ENCODE results near the gene E4F1. TPM values are rescaled to one million over a fixed set of nuclear protein-coding genes. Genes with fewer than 3 reads are reported as not detected.
"Not testable (repeated sequence)": the region's sequence is repeated elsewhere in the genome, so short reads cannot be mapped to it uniquely, and the experiment has no call there.

Gene E4F1
- total RNA-seq, 1 donor from 2014 or later = 13.6 TPM

DNA sequence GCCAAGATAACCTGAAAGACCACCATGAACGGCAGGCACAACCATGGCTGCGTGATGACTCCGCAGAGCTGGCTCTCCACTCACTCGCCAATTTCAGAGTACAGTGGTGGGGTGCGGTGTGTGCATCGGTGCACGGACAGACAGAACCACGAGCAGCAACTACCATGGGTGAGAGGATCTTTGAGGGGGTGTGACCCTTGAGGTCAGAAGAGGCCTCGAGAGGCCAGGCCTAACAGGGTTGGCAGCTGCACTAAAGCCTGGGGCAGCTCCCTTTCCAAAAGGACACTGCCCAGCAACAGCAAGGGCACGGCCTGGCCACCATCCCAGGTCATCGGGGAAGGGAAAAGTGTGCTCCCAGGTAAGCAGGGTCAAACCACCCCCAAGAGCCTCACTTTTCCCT lies 29.9 kb downstream of the E4F1 start:
- DNase-seq (no peak), ATAC-seq (ENCODE audit: poor library complexity) (no peak)
- intact Hi-C loops (cut with DNase I) = no loop called here

DNA sequence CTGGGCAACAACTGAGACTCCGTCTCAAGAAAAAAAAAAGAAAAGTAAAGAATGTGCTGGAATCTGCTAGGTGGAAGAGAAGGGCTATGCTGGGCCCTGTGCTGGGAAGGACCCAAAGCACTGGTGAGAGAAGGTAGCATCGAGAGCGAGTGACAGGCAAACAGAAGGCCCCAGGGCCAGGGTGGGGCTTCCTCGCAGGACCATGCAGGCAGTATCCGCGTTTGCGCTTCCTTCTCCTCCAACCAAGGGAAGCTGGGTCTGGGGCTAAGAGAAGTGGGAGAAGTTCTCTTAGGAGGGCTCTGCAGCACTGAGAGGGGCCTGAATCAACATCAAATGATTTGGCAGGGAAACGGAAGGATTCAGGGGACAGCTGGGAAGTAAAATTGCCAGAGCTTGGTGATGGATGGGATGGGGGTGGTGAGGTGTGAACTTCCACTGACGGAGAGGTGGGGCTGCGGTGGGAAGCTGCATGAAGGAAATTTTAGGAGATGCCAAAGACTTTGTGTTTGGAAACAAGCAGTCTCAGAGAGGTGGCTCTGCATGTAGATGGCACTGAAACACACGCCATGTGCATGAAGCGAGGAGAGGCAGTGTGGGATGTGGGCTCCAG lies 33.2 kb downstream of the E4F1 start:
- intact Hi-C loops (cut with DNase I) = no loop called here
- DNase-seq = no peak
- ATAC-seq (ENCODE audit: poor library complexity) = no peak

DNA sequence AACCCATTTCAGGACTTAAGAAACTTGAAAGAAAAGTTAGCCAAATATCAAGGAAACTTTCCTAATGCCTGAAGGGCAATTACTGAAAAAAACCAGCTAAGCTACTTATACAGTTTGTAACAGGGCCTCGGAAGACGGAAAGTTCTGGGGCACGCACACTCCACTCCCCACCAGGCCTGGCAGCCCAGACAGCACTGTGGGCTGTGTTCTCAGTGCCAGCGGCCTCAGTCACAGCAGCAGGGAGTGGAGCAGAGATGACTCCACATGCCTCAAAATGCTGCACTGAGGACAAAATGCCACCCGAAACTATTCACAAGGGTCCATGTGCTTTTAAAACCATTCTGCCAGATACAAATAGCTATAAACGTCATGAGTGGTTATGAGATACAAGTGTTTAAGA lies 34.3 kb downstream of the E4F1 start:
- intact Hi-C loops (cut with DNase I) = no loop called here
- DNase-seq (no peak), ATAC-seq (ENCODE audit: poor library complexity) (no peak)

DNA sequence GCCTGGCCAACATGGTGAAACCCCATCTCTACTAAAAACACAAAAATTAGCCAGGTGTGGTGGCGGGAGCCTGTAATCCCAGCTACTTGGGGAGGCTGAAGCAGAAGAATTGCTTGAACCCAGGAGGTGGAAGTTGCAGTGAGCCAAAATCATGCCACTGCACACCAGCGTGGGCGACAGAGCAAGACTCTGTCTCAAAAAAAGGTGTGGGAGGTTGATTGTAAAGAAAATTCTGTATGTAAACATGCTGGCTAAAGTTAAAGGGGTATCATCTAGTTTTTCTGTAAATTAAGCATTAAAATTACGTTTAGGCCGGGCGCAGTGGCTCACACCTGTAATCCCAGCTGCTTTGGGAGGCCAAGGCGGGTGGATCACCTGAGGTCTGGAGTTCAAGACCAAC lies 35.1 kb downstream of the E4F1 start:
- ATAC-seq (ENCODE audit: poor library complexity); DNase-seq; intact Hi-C loops (cut with DNase I): not testable (repeated sequence)

- intact Hi-C loops (cut with DNase I) = no loop called here
- ATAC-seq (ENCODE audit: poor library complexity) (no peak), DNase-seq (no peak)
Observed at GRCh38 chr16:2260250-2260649, 36.9 kb downstream of the E4F1 start.

- not testable (repeated sequence) for ATAC-seq (ENCODE audit: poor library complexity); DNase-seq
Observed at GRCh38 chr16:2263026-2263425, 39.6 kb downstream of the E4F1 start.

GRCh38 chr16:2266887-2267286 lies 43.5 kb downstream of the E4F1 start:
- DNase-seq; ATAC-seq (ENCODE audit: poor library complexity); intact Hi-C loops (cut with DNase I): not testable (repeated sequence)

More at GRCh38 chr16:2263026-2263425, 39.6 kb downstream of the E4F1 start:
- intact Hi-C loops (cut with DNase I) = not testable (repeated sequence)

DNA sequence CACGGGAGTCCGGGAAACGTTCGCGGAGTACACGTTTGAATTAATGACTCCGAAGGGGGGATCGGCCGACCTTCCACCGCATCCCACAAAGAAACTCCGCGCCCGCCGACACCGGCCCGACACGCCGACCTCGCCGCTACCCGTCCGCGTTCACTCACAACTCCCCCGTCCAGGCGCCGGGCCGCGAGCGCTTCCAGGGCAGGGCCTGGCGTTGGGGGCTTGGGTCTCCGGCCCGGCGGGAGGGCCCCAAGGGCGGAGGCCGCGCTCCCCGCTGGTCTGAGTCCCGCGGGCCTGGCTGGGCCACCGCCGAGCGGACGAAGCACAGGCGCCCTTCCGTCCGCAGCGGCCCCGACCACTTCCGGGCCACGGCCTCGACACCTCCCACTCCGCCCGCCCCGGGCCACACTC lies 44.1 kb downstream of the E4F1 start:
- ATAC-seq (ENCODE audit: poor library complexity) = peak; percentile 91
- DNase-seq; intact Hi-C loops (cut with DNase I): not testable (repeated sequence)

- intact Hi-C loops (cut with DNase I) = no loop called here
- peak; percentile 98 for DNase-seq
- peak; percentile 98 for ATAC-seq (ENCODE audit: poor library complexity)
Observed at GRCh38 chr16:2267913-2268666, 44.7 kb downstream of the E4F1 start, which contains the start of gene RNPS1. TSS of gene RNPS1 (minus strand) at chr16:2268126. CDS start at chr16:2264643, 3,483 bp downstream.

- intact Hi-C loops (cut with DNase I) = no loop called here
- no peak for DNase-seq
- no peak for ATAC-seq (ENCODE audit: poor library complexity)
Observed at GRCh38 chr16:2270070-2270462, 46.7 kb downstream of the E4F1 start.

DNA sequence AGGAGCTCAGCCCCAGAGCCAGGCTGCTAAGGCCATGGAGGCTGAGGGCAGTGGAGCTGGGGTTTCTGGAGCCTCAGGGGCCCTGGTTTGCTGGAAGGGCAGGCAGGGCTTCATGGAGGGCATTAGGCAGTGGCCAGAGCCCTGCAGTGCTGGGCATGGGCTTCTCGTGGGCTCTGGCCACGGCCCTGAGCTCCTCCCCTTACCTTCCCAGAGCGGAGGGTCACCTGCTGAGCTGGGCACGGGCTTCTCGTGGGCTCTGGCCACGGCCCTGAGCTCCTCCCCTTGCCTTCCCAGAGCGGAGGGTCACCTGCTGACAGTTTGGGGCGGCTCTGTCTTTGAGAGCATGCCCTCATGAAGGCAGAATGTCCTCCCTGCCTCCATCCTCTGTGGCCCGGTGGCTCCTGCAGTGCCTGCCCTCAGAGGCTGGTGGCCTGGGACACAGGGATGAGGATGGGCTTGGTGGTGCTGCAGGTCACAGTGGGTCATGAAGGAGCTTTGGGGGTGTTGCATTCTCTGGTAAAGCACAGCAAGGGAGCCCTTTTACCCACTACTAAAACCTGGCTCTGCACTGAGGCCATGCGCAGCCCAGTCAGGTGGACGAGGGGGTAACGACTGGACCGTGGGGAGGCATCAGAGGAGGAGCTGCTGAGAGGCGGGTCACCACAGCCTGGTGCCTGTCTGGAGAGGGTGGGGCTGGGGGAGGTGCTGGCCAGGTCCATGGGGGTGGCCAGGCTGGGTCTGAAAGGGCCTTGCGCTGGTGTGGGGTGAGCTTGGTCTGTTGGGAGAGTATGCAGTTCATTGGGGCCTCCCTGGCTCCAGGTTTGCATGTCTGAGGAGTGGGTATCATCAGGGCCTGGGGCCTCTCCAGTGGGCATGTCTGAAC lies 47.4 kb downstream of the E4F1 start:
- intact Hi-C loops (cut with DNase I) = no loop called here
- ATAC-seq (ENCODE audit: poor library complexity) = no peak

GRCh38 chr16:2271848-2272461 lies 48.6 kb downstream of the E4F1 start:
- ATAC-seq (ENCODE audit: poor library complexity) (no peak), DNase-seq (no peak)
- intact Hi-C loops (cut with DNase I) = no loop called here

More for the DNA sequence above, 47.4 kb downstream of the E4F1 start:
- DNase-seq = no peak

DNA sequence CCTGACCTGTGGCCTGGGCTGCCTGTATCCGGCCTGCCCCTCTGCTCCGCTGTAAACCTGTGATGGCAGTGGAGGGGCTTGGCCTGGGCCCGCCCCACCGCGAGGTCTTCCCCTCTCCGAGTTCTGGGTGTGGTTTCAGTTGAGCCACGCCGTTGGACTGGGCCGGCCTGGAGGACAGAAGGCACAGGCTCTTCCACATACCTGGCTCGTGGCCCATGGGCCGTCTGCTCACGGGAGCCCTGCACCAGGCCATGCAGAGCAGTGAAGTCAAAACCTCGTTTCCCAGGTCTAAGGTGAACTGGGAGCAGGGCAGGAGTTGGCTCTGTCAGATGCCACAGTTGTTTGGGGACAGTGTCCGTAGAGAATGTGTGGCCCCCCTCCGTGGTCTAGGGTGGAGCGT lies 50.1 kb downstream of the E4F1 start:
- ATAC-seq (ENCODE audit: poor library complexity) (no peak), DNase-seq (no peak)
- intact Hi-C loops (cut with DNase I) = no loop called here

GRCh38 chr16:2273931-2274330 lies 50.5 kb downstream of the E4F1 start:
- ATAC-seq (ENCODE audit: poor library complexity) = no peak
- no peak for DNase-seq
- intact Hi-C loops (cut with DNase I) = no loop called here

DNA sequence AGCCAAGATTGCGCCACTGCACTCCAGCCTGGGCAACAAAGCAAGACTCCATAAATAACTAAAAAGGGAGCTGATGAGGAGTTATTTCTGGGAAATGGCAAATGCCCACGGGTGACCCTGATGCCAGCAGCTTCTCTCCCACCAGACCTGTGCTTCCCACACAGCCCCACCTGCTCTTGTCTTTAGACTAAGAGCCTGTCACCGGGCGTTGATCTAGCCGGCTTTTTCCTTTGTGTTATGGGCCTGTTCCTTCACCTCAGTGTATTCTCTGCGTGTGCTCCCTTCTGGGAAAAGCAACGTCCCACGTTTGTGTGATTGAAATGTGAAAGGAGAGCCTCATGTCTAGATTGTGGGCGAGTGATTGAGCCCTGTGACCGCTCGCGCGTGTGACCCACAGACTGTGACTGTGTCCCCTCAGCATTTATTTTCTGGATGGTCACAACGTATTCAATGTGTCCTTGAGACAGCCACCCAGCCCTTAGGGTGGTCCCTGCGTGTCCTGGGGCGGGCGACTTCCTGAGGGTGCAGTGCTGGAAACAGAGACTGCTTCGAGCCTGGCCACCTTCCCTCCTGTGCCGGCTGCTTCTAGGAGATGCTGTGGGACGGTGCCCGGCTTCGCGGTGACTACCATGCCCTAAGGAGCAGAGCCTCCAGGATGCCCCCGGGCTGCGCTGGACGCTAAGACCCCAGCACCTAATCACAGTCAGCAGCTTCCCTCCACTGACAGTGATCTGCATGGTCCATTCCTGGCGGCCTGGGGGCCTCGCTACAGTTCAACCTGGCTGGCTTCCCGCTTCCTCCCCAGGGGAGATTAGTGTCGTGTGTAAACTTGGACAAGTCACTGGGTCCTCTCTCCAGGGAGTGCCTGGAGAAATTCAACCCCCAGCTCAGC lies 52.3 kb downstream of the E4F1 start:
- DNase-seq (peak; percentile 47), ATAC-seq (ENCODE audit: poor library complexity) (no peak)
- intact Hi-C loops (cut with DNase I) = no loop called here

DNA sequence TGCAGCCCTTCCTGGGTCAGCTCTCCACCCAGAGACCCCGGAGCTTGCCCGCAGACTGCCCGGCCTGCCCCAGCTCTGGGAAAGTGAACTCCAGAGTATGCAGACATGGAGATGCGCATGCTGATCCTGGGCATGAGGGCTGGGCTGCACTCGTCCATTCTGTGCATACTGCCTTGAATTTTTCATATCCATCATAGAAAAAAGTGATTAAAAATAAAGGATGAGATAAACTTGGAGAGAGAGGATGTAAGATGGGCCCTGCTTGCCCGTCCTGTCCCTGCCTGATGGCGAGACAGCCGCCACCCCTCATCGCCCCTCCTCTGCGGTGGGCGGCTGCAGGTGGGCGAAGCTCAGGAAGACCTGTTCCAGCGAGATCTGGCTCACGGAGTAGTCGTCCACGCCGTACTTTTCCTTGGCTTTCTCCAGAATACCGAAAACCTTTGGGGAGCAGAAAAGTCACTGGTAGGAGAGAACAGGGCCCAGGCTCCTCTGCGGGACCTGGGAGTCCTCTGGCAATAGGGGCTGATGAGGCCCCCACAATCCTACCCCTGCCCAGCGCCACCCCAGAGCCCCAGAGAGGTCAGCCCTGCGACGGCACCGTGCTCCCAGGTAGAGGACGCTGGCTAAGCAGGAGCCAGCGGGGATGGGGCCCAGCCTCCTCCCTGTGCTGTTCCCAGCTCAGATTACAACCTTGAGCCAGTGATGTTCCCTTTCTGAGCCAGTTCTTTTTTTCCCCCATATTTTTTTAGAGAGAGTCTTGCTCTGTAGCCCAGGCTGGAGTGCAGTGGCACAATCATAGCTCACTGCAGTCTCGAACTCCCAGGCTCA lies 53.2 kb downstream of the E4F1 start:
- no peak for ATAC-seq (ENCODE audit: poor library complexity)
- DNase-seq = peak; percentile 3
- intact Hi-C loops (cut with DNase I) = no loop called here

Data from Right ventricle myocardium superior (tissue), 1 donor.